KOPT-K1 (cell line): ENCODE data around the gene FOXF2.
"Not testable (repeated sequence)": the region's sequence is repeated elsewhere in the genome, so short reads cannot be mapped to it uniquely, and the experiment has no call there.

Experiments
- H3K27ac ChIP-seq: fragments of 200-600 bp; sonication (generic); 2 replicates; pipeline ENCODE4 v1.5.1; 2016; ENCODE audit warnings: antibody characterized with exemption, mild to moderate bottlenecking, low read depth, low read length; ENCODE audit not compliant: poor library complexity, severe bottlenecking
- H3K36me3 ChIP-seq: fragments of 200-600 bp; sonication (generic); 2 replicates; pipeline ENCODE4 v1.5.1; 2017; ENCODE audit warnings: antibody characterized with exemption, mild to moderate bottlenecking, low read length, moderate library complexity; ENCODE audit not compliant: insufficient read depth
- H3K9me3 ChIP-seq: fragments of 200-600 bp; sonication (generic); 2 replicates; pipeline ENCODE4 v1.5.1; 2017; ENCODE audit warnings: antibody characterized with exemption, low read length, mild to moderate bottlenecking; ENCODE audit not compliant: insufficient read depth, poor library complexity, severe bottlenecking

Gene FOXF2

DNA sequence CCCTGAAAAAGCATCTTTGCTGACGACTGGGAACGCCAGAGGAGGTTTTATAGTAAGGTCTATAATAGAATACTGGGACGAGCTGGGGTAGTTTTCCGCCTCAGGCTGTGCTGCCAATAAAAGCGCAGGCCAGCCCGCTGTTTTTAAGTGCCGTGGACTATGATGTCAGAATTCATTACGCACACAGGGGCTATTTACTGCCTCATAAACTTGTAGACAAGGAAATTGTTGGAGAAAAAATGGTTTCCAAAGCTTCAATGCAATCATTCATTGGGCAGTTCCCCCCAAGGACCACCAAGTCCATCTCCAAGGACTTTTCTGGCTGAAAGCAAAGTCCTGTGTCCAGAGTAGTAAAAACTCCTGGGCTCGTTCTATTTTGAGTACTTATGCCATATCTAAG is 20.4 kb upstream of the FOXF2 start:
- Histone ChIP-seq H3K9me3 (peaks cover 7% of the 10 kb centered on the region), H3K36me3 (no peaks in the 10 kb centered on the region), H3K27ac (no peak overlapping the region)

DNA sequence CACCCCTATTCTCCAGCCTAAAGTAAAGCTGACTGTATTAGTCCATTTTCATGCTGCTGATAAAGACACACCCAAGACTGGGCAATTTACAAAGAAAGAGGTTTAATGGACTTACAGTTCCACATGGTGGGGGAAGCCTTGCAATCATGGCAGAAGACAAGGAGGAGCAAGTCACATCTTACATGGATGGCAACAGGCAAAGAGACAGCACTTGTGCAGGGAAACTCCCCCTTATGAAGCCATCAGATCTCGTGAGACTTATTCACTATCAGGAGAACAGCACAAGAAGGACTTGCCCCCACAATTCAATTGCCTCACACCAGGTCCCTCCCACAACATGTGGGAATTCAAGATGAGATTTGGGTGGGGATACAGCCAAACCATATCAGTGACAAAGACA is 19.7 kb upstream of the FOXF2 start:
- not testable (repeated sequence) for H3K9me3 ChIP-seq, H3K27ac ChIP-seq, H3K36me3 ChIP-seq

DNA sequence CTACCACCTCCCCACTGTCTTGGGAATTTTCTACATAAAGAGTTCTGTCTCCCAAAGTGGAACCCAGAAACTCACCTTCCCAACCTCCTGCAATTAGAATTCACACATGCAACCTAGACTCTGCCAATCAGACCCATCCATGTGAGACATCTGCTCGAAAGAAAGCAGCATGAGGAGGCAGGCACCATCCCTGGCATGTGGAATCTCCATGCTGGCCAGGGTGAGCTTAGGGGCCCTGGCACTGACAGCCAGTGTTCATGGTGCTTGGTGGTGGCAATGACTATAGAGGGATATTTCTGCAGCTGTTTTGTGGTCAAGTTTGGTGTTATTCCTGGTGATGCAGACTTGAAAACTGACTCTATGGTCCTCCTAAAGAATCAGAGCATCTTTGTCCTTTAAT is 17.4 kb upstream of the FOXF2 start:
- Histone ChIP-seq H3K36me3 (no peaks in the 10 kb centered on the region), H3K27ac (no peak overlapping the region), H3K9me3 (peaks cover 7% of the 10 kb centered on the region)

DNA sequence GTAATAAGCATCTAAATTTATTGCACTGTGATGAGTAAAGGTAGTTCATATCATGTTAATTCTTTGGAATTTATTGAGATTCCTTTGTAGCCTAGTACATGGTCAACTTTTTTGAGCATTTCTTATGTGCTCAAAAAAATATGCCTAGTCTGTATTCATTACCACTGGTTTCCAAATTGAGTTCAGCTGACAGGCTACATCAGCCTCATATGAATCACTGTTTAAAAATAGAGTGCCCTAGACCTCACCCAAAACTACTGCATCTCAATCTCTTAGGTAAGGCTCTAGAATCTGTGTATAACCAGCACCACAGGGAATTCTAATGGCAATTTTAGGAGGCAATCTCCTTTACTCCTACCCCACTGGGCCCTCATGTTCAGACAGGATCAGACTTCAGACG is 16.7 kb upstream of the FOXF2 start:
- Histone ChIP-seq H3K9me3 (peaks cover 7% of the 10 kb centered on the region), H3K36me3 (no peaks in the 10 kb centered on the region), H3K27ac (no peak overlapping the region)

DNA sequence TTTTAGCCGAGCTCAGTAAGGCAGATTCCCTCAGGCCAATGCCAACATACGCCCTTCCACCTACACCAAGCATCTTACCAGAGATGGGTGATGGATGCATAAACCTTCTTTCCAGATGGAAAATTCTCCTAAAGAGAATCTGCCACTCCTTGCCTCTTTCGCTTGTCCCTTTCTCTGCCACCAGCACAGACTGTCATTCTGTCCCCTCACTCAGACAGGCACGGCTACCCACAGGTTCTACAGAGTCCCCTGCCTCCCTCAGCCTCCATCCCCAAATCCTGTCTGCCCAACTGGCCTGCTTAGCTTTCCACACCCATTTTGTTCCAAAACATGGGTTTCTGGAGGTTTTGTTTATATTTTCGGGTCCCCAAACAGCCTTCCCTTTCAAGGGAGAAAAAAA is 12.7 kb upstream of the FOXF2 start:
- Histone ChIP-seq H3K36me3 (no peaks in the 10 kb centered on the region), H3K9me3 (no peaks in the 10 kb centered on the region), H3K27ac (no peak overlapping the region)

DNA sequence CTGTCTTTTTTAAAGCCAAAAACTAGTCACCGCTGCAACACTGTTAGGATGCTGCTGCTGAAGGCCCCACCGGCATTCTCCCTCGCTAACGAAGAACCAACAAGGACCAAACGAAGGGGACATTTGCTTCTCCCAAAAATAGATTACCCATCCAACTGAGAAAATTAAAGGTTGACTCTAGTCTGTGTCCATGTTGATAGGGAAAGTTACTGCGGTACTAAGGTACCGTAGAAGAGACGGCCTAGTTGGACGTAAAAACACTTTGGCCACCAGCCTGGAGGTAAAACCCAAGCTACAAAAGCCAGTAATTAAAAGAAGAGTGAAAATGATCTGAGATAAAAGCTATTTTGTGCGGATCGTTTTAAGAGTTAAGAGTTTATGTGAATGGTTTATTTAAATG is 11.8 kb upstream of the FOXF2 start:
- H3K9me3 ChIP-seq = no peaks in the 10 kb centered on the region
- H3K36me3 ChIP-seq = no peaks in the 10 kb centered on the region
- H3K27ac ChIP-seq = no peak overlapping the region

DNA sequence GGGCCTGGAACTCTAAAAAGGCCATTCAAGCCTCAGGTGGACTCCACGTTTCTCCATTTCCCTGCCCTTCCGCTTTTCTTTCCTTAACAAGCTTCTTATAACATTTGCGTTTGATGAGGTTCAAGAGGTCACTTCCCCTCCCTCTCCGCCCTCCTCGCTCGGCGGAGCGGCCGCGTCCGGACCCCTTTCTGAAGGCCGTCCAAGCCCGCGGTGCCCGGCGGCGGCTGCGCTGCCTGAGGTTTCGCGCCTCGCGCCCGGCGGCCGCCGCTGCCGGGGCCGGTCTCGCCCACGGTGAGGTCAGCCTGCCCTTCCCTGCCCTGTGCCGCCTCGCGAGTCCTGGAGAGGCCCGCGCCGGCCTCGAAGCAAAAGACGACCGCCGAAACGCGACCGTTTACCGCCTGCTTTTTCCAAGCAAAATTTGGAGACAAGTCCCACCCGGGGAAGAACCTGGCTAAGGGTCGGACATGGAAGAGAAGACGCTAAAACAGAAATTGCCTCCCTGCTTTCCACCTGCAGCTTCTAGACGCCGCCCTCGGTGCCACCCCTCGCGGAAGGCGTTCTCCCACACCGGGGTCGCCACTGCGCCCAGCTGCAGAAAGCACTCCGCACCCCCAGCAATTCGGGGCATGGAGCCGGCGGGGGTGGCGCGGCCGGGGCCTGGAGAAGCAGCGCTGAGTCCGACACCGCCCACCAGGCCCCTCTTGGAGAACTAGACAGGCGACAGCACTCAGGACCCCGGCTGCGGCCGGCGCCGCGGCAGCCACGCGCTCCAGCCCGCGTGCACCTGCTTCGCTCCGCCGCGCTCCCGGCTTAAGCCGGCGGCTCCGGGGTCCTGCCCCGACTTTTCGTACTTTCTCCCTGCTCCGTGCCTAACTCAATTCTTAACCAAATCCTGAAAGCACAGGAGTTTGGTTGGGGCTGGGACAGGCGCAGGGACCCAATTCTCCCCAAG is 11.0 kb upstream of the FOXF2 start:
- no peak overlapping the region for H3K27ac ChIP-seq
- no peaks in the 10 kb centered on the region for H3K36me3 ChIP-seq
- no peaks in the 10 kb centered on the region for H3K9me3 ChIP-seq

DNA sequence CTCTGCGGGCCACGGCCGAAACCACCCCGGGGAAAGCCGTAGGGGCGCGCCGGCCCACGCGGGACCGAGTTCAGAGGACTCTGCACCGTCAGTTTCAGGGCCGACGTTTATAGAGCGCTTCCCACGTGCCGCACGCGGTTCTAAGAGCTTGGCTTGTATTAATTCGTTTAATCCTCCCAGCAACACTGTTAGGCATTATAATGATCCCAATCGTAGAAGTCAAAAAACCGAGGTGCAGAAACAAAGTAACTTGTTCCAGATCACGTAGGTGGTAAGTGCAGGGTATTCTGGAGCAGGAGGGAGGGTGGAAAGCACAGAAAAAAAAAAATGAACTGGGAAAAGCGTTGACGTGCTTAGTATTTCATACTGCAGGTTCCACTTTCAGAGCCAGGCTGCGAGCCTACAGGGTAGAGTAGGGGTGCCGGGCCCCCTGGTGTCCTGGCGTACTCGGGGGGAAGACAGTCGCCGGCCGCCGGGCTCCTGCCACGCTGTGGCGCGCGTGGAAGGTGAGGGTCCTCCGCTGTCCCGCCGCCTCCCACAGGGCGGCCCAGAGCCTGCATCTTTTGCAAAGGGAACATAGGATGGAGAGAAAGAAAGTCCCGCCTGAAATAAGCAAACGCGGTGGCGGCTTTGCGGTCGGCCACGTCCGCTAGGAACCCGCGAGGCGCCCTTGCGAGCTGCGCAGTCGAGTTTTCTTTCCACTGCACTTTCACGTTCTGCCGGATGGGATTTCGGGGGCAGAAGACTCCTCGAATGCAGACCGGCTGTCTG is 10.2 kb upstream of the FOXF2 start:
- Histone ChIP-seq H3K36me3 (no peaks in the 10 kb centered on the region), H3K9me3 (no peaks in the 10 kb centered on the region), H3K27ac (no peak overlapping the region)

DNA sequence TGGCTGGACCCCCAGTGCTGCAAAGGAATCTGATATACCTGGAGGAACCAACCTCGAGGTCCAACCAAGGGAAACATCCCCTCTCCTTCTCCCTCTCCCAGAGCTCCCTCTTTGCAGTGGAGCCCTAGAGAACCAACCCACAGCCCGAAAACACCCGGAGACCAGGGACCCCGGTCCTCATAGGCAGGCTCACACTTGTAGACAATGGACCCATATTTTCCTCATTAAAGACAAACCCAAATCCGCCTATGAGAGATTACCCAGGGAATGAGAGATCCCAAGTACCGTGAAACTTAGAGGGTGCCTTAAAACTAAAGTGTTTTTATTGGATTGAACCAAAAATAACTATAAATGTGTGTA is 9.6 kb upstream of the FOXF2 start:
- no peaks in the 10 kb centered on the region for H3K36me3 ChIP-seq
- H3K9me3 ChIP-seq = no peaks in the 10 kb centered on the region
- no peak overlapping the region for H3K27ac ChIP-seq

DNA sequence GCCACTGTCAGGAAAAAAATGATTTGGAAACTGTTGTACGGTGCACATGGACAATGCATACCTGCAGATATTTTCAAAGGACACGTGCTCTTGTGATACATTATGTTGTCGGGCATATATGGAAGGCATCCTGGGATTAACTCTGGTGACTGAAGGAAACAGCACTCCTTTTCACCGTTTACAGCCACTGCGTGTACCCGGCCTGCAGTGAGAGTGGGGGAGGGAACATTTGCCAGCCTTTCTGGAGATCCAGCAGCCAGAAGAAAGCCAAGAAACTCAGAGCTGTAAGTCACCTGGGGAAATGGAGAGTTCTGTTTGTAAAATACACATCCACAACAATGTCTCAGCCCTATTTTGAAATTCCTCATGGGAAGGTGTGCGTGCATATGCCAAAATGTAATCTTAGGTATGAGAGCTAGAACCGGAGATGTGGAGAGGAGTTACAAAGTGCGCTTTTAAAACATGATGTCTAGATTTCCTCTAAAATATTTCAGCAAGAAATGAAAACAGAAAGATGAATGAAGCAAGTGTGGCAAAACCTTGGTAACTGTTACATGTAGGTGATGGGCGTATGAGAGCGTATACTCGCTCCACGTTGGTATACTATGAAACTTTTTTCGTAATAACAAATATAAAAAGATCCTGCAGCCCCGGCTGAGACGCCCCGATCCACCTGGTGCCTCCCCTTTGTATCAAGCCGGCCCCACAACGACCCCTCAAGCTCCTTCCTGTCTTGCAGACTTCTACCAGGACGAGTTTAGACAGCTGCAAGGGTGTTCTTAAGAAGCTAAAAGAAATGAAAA is 8.6 kb upstream of the FOXF2 start:
- no peaks in the 10 kb centered on the region for H3K9me3 ChIP-seq
- no peaks in the 10 kb centered on the region for H3K36me3 ChIP-seq
- no peak overlapping the region for H3K27ac ChIP-seq

DNA sequence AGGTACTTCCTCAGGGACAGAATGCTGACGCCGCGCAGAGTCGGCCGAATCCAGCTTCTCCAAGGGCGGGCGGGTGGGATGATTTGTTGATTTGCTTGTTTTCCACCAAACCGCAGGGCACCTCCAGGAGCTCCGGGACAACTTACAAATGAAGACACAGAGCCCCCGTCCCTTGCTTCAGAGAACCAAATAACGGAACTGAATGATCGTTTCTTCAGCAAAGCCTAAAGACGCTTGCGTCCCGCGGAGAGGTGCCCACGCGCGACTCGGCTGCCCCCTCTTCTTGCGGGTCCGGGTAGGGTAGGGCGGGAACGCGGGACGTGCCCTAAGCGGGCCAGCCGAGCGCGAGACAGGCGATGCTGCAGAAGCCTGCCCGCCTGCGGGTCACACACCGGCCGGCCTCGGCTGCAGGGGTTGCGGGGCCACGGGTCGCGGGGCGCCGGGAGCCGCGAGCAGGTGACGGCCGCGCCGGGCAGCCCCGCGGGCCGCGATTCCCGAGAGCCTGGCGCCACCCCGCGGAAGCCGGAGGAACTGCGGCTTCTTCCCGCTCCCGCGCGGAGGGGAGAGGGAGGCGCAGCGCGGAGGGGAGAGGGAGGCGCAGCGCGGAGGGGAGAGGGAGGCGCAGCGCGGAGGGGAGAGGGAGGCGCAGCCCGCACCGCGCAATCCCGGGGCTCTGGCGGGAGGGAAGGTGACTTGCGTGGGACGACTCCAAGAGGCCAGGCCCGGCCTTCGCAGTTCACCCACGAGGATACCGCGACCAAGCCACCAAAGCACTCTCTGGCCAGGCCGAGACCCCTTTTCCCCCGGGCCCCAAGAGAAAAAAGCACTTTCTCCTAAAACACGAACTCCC is 7.7 kb upstream of the FOXF2 start:
- no peak overlapping the region for H3K27ac ChIP-seq
- H3K36me3 ChIP-seq = no peaks in the 10 kb centered on the region
- H3K9me3 ChIP-seq = no peaks in the 10 kb centered on the region

DNA sequence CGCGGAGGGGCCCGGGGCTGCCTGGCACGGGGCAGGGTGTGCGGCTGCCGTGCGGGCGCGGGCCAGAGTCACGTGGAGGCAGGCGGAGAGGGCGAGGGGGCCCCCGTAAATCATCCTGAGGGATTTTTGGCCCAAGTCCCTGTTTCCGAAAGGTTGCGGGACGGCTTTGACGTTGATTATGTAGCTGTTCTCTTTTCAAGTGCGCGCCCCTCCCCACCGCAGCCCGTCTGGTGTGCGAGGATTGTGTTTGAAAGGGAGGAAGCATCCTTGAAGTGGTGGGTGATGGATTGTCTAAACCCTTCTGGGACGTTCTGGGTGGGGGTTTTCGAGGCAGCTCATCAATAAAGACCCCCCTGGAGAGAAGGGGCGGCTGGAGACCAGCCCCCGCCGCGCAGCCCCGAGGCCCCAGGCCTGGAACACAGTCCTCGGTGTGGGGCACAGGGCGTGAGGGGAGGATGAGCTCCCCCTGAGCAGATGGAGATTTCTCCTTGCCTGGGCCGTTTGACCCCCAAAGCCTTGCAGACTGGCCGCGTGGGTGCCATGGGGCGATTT is 7.0 kb upstream of the FOXF2 start:
- Histone ChIP-seq H3K36me3 (no peaks in the 10 kb centered on the region), H3K9me3 (no peaks in the 10 kb centered on the region), H3K27ac (no peak overlapping the region)

DNA sequence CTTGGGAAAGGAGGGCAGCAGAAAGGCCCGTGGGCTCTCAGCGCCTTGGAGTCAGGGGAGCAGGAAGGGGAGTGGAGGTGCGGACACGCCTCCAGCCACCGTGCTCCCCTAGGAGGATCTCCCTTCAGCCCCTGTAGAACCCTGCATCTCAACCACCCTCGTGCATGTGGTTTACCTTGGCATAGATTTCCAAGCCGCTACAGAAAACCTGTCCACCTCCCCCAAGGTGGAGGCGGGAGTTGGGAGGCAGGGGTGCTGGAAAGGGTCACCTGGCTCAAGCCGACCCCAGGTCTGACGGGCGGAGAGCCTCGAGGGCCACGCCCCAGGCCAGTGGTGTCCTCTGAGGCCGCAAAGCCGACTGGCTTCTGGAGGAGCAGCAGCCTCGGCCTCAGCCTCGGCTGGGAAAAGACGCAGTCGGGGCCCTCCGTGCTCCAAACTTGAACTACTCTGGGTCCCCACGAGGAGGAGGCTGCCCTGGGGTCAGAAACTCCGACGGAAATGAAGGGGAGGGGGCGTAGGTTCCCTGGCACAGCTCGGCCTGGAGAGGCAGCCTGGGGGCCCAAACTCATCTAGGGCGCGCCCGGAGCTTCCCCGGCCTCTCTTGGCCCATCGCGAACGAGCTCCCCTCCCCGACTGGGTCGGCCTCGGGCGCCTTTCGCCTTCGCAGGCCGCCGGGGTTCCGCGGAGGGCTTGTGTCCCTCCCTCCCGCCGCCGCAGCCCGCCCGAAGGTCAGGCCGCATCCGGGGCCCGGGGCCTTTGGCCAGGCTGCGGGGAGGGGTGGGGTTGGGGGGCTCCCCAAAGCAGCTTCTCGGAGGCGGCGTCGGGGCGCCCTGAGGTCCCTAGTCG is 6.3 kb upstream of the FOXF2 start:
- Histone ChIP-seq H3K36me3 (no peaks in the 10 kb centered on the region), H3K27ac (no peak overlapping the region)

More for the DNA sequence above, 6.3 kb upstream of the FOXF2 start:
- H3K9me3 ChIP-seq = no peaks in the 10 kb centered on the region
